NCI-H526 treated with DMSO at 0.1 percent for 48 hours (cell line): ENCODE results near the gene HDAC4.

Experiments
- DNase-seq: peaks from one replicate; lab custom pipeline; 2025; lab: John Stamatoyannopoulos, UW

HDAC4 gene

DNA sequence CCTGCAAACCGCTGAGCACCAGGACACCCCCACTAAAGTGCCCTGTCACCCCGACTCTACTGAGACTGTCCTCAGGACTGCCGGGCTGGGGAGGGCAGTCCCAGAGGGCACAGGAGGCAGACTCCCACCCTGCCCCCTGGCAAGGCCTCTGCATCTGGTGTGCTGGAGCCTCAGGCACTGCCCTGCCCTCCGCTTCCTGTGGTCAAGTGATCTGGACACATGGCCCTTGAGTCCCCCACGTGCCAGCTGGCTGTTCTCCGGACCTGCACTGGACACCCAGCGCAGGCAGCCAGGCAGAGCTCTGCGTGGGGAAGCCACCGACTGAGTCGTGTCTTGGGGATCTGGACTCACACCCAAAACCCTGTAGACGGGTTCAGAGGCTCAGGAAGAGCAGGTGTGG, 335.3 kb downstream of the HDAC4 start:
- no peak for DNase-seq

DNA sequence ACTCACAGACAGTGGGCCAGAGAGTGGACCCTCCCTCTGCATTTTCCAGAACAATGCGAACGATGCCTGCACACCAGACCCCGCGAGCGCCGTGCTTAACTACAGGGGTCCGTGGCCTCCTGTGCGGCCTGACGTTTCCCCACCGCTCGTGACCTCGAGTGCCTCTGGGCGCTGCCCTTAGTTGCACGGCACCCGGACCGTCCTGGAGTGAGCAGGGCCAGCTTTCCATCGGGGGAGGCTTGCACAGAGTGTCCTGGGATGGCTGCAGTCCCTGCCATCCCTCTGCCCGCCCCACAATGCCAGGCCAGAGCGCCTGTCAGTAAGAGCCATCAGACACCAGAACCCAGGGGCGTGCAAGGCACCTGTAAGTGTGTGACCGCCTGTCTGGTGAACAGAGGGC, 335.9 kb downstream of the HDAC4 start:
- no peak for DNase-seq

GRCh38 chr2:239064253-239064652, 336.6 kb downstream of the HDAC4 start:
- no peak for DNase-seq

DNA sequence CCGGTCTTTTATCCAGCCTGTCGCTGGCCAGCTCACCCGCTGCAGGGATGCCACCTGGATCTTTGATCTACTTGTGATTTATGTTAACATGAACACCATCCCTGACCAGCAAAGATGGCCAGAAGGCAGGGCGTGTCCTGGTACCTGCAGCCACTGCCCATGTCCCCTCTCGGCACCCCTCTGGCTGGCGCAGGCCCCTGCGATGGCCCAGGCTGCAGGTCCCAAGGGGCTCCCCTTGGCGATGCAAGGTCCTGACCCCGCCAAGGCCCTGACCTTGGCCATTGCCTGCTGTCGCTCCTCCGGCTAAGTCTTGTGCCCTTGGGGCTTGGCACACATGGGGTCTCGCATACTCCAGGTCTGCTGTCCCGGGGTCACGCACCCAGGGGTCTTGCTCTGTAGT, 338.1 kb downstream of the HDAC4 start:
- no peak for DNase-seq

GRCh38 chr2:239061824-239062570, 338.8 kb downstream of the HDAC4 start:
- no peak for DNase-seq

- DNase-seq: no peak
Observed at GRCh38 chr2:239061121-239061666, 339.6 kb downstream of the HDAC4 start.

DNA sequence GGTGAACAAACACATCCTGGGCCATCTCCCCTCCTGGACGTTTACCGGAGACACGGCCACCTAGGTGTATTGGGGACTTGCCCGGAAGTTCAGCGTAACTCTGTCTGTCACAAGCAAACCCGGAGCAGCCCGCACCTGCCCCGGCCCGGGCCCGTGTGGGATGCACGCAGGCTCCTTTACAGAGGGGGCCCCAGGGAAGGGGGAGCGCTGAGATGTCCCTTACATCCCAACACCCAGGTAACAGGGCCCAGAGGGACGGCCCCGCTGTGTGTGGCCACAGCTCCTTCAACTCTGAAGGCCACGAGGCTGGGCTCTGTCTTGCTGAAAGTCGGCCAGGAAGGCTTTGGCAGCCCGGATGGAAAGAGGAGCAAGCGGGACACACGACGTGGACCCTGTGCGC, 340.1 kb downstream of the HDAC4 start:
- no peak for DNase-seq

GRCh38 chr2:239059854-239060253, 341.0 kb downstream of the HDAC4 start:
- DNase-seq: no peak

GRCh38 chr2:239058766-239059165, 342.1 kb downstream of the HDAC4 start:
- DNase-seq: no peak

DNA sequence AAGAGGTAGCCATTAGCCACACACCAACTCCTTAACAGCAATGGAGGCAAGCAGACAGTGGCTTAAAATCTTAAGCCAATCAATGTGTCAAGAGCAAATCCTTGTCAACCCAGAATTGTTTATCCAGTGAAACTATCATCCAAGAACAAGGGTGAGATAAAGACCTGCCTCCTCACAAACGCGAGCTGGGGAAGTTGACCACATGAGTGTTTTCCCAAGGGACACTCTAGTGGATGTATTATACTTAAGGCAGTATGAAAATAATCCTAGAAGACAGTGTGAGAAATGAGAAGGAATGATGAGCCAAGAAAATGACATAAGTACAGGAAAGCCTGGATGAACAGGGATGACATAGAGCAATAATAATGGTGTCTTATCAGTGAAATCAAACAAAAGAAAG, 343.3 kb downstream of the HDAC4 start:
- DNase-seq: no peak

- DNase-seq: no peak
Observed at GRCh38 chr2:239056611-239057010, 344.2 kb downstream of the HDAC4 start.

DNA sequence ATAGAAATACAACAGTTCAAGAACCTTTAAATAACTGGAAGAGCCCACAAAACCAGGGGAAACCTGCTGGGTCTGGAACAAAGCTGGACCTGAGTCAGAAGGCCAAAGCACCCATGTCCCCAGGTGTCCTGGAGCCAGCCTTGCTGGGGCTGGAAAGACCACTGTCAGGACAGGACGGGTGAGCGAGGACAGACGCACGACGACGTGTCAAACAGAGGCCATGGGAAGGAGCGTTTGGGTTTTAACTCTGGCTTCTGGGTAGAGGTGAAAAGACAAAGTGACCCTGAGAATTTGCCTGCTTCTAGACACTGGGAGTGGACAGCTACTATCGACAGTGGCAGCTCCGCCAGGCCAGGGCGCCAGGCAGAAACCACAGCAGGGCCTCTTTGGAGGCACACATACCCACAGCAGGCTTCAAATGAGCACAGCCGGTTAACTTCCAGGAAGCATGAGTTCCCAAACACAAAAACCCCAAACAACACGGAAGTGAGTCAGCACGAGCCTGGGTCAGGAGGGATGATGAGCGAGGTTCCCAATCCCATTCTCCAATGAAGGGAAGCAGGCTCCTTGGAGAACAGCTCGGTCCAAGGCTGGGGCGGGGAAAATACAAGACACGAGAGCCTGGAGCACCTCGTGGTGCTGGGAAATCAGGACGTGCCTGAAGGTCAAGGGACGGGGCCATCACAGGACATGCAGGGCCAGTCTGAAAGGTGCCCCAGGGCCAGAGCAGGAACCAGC, 344.9 kb downstream of the HDAC4 start:
- no peak for DNase-seq

GRCh38 chr2:239054921-239055320, 345.9 kb downstream of the HDAC4 start:
- no peak for DNase-seq

GRCh38 chr2:239053801-239054503, 346.9 kb downstream of the HDAC4 start:
- DNase-seq: no peak

- no peak for DNase-seq
Observed at GRCh38 chr2:239052798-239053665, 347.8 kb downstream of the HDAC4 start.

DNA sequence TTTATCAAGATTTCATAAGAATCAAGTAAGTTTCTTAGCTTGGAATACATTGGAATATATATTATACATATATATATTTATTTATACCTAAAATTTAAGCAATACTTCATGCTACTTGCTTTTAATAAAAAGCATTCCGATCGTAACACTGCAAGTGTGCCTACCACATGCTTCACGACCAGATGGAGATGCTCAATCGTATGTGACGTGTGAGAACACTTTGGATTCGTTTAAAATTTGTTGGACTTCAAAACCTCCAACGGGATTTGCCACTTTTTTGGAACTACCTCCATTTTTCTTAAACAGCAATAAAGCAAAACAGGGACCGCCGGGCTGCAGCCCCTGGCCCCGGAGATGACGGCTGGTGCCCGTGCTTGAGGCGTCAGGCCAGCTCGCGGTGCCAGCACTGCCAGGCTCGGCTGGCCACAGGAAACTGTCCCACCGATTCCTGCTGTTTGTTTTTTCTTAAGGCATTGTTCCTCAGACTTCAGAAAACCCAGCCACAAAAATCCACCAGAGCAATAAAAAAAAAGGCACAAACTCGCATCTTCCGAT, 348.9 kb downstream of the HDAC4 start:
- no peak for DNase-seq

GRCh38 chr2:239050252-239050649, 350.6 kb downstream of the HDAC4 start:
- no peak for DNase-seq

- no peak for DNase-seq
Observed at GRCh38 chr2:239049421-239050251, 351.2 kb downstream of the HDAC4 start.

- DNase-seq: no peak
Observed at GRCh38 chr2:239048736-239049135, 352.1 kb downstream of the HDAC4 start.

DNA sequence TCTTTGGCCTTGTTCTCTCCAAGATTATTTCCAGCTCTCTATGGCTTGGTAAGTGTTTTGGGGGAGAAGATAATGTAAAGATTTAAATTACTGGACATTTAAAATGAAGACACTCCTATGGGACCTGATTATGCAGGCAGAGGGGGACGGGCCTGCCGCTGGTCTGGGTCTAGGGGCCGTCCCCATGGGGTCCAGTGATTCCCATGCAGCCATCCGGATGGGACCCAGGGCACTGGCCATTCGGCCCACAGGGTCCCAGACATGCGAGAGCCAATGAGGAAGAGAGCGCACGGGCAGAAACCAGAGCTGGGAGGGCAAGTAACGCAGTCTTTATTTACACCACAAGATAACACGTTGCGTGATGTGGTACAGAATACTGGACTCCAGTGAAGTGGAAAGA, 353.0 kb downstream of the HDAC4 start:
- no peak for DNase-seq

DNA sequence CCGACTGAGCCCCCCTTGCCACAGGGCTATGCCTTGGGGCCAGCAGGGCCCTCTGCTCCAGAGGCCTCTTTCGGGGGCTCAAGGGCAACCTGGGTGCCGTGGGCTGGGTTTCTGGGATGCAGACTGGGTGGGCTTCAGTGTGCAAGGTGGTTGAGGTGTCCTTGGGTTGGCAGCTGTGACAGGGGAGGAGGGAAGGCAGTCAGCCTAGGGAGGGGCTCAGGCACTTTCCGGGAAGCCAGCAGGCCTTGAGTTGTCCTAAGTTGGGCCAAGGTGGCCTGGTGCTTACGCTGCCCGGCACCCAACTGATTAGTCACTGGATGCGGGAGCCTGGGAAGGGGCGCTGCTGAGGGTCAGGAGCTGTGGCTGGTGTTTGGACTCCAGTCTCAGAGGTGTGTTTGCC, 353.4 kb downstream of the HDAC4 start:
- no peak for DNase-seq
